HG03139 (cell line): Measurements from ENCODE around the gene TECPR1.

ENCODE experiments used
- ATAC-seq: cut with Tn5 transposase; IDR thresholded peaks from one replicate; pipeline ENCODE4 v1.9.1; 2021; ENCODE audit not compliant: unreplicated experiment

TECPR1 gene

GRCh38 chr7:98196706-98197605, 55.1 kb downstream of the TECPR1 start:
- ATAC-seq: no peak

GRCh38 chr7:98194672-98195457, 57.2 kb downstream of the TECPR1 start:
- ATAC-seq: no peak

DNA sequence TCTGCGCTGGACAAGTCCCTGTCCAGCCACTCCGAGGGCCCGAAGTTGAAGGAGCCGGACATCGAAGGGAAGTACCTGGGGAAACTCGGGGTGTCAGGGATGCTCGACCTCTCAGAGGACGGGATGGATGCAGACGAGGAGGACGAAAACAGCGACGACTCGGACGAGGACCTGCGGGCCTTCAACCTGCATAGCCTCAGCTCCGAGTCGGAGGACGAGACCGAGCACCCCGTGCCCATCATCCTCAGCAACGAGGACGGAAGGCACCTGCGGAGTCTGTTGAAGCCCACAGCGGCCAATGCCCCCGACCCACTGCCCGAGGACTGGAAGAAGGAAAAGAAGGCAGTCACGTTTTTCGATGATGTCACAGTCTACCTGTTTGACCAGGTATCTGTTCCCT, 57.8 kb downstream of the TECPR1 start:
- ATAC-seq: no peak

- ATAC-seq: no peak
Observed at GRCh38 chr7:98193474-98194180, 58.4 kb downstream of the TECPR1 start.

DNA sequence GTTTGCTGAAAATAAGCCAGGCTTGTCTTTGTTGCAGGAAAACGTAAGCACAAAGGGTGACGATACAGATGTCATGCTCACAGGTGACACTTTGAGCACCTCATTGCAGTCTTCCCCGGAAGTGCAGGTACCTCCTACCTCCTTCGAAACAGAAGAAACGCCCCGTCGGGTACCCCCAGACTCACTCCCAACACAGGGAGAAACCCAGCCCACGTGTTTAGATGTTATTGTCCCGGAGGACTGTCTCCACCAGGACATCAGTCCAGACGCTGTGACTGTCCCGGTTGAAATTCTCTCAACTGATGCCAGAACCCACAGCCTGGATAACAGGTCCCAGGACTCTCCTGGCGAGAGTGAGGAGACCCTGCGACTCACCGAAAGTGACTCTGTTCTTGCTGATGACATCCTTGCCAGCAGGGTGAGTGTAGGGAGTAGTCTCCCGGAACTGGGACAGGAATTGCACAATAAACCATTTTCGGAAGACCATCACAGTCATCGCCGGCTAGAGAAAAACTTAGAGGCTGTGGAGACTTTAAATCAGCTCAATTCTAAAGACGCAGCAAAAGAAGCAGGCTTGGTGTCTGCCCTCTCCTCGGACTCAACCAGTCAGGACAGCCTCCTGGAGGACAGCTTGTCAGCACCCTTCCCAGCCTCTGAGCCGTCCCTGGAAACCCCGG, 59.1 kb downstream of the TECPR1 start:
- no peak for ATAC-seq

DNA sequence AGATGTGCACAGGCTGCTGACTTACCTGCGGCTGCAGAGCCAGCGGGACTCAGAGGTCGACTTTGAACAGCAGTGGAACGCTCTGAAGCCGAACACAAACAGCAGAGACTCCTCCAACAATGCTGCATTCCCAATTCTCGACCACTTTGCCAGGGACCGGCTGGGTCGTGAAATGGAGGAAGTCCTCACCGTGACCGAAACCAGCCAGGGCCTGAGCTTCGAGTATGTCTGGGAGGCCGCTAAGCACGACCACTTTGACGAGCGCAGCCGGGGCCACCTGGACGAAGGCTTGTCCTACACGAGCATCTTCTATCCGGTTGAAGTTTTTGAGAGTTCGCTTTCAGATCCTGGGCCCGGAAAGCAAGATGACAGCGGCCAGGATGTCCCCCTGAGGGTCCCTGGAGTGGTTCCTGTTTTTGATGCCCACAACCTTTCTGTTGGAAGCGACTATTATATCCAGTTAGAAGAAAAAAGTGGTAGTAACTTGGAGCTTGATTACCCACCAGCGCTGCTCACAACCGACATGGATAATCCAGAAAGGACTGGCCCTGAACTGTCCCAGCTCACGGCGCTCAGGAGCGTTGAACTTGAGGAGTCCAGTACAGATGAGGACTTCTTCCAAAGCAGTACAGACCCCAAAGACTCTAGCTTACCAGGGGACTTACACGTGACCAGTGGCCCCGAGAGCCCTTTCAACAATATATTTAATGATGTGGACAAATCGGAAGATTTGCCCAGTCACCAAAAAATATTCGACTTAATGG, 60.2 kb downstream of the TECPR1 start:
- no peak for ATAC-seq

GRCh38 chr7:98189559-98189958, 62.5 kb downstream of the TECPR1 start:
- ATAC-seq: no peak

DNA sequence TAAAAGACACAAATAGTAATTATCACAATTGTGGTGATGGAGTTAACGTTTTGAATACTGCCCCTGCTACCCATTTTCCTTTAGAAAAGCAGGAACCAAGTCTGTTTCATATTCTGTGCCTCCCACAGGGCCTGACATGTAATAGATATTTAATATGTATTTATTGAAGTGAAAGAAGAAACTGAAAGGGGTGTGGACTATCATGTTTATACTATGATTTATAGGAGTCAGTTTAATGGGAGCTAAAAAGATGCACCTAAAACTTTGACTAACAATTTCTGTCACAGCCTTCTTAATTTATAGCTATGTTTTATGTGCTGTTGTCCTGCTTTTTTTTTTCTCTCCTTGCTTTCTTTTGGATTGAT, 64.9 kb downstream of the TECPR1 start:
- ATAC-seq: no peak

GRCh38 chr7:98186452-98187137, 65.4 kb downstream of the TECPR1 start:
- ATAC-seq: no peak

GRCh38 chr7:98185101-98185500, 66.9 kb downstream of the TECPR1 start:
- no peak for ATAC-seq

DNA sequence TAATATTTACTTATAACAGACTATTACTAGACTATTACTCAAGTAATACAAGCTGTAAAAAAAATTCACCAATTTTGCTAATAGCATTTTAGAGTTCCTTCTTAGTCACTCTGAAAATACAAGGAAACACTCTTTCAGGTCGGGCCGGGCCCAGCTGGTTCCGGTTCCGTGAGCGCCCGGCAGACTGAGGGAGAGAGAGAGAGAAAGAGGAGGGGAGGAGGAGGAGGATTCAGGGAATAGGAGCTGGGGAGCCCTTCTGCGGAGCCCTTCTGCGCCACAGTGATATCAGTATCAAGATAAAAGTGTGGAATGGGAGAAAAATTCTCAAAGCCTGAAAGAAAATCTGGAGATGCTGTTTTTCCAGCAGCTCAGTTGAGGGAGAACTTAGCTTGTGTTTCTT, 71.3 kb downstream of the TECPR1 start:
- no peak for ATAC-seq

DNA sequence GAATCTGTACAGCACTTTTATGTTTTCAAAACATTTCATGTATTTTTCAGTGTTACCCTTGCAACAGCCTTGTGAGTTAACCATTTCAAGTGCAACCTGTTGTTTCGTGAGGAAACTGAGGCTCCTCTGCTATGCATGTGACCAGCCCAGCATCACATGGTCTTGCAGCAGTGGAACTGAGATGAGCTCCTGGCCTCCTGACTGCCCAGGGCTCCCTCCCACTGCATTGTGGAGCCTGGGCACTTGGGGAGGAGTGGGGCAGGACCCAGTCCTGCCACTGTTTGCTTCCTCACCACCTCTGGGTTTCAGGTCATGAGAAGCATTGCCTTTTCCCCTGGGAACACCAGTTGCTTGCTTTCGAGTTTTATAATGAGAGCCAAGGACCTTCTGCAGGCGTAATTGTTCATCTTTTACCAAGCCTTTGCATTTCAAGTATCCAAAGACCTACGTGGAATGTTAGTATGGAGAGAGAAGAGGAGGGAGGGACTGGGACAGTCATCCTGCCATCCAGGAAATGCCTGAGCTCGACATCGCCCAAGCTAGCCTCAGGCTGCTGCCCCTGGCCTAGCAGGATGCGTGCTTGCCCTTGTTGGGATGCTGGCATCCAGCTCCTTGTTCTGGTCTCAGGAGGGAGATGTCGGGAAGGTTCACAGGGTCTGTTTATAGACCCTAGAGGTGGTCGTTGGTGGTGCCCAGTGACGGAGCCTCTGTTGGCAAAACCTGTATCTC, 73.1 kb downstream of the TECPR1 start:
- ATAC-seq: no peak

DNA sequence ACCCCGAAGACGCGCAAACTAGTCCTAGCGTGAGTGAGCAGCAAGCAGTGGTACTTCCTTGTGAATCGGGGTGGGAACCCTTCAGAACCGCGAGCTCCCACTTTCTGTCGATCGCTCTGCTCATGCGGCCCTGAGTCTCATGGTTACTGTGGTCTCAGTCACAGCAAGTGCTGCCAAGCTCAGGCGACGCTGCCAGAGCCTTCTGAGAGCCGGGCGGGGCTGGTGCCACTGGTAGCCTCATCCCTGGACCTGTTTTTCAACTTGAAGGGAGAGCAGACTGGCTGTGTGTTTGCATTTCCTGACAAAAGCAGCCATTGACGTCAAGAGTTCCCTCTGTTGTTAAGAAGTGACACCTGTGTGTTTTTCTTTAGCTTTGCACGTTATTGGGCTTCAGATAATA, 73.7 kb downstream of the TECPR1 start:
- no peak for ATAC-seq

GRCh38 chr7:98177553-98177952, 74.5 kb downstream of the TECPR1 start:
- no peak for ATAC-seq

DNA sequence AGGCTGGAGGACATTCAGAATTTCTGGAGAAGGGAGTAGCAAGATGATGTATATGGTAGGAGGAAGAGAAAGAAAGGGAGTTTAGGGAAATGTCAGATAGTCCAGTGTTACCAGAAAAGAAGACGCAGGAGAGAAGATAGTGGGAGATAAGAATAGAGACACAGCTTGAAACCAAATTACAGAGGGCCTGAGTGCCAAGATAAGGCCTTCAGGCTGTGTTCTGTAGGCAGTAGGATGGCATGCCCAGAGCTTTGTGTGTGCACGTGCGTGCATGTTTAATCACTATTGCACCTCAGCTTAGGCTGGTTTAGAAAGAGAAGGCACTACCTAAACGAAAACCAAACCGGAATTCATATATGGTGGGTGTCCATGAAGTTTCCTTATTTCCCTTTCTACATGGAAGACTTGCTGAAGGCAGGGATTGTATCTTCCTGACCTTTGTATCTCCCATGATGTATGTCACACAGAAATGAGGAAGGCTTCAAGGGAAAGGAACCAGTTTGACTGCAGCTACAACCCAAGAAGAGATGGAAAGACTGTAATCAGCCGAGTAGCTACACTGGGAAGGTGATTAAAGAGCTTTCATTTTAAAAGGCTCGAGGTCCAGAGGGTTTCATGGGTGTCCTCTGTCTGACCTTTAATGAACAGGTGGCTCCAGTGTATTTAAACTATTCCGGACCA, 76.6 kb downstream of the TECPR1 start:
- ATAC-seq: no peak

DNA sequence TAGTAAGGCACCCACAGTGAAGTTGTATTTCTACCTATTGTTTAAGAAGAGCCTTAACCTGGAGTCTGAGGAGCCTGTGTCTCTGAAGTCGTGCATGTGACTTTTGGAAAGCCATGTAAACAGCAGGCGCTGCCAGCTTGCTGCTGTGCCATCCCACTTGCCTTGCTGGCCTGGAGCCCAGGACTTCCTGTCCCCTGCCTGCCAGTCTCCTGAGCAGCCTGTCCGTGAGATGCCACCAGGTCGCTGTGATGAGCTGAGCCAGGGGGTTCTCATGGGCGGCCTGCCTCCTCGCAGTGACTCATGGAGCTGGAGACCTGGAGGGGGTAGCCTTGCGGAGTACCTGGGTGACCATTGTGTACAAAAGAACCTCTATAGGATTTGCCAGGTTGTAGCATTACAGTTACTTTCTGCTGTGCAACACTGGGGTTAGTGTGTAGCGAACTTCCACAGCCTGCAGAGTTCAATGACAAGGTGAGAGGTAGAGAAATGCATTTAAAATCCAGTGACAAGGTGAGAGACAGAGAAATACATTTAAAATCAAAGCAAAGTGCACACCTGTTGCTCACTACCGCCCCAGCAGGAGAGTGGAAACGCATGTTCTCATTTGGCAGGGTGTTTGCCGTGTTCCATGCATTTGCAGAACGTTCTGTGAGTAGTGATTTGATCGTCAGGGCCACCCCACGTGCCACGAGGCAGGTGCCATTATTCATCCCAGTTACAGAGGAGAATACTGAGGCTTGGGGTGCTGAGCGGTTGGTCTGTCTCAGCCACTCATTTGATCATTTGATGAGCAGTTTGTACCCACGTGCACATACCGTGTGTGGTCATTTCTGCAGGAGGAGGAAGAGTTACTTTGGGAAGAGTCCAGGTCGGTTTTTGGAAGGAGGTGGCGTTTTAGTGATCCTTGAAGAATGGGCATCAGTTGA, 77.4 kb downstream of the TECPR1 start:
- ATAC-seq: no peak

DNA sequence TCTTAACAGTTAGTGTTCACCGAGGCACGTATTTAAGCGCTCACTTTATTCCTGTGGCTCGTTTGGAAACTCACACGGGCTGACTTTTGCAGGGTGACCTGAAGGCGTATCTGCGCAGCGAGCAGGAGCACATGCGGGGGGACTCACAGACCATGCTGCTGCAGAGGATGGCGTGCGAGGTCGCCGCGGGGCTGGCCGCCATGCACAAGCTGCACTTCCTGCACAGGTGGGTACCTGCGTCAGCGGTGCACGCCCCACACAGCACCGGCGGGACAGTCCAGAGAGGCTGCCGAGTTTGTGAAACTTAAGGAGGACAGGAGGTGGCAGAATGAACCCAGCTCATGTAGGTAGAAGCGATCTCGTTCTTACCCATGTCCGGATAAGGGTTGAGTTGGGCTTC, 80.6 kb downstream of the TECPR1 start:
- no peak for ATAC-seq
